Choroid plexus epithelial cell (primary cell): ENCODE data around the gene RPS18.

Source experiments
- DNase-seq: peaks from one replicate; pipeline ENCODE4 v3.0.0-alpha.2; 2010; ENCODE audit warnings: low read depth
- H3K4me3 ChIP-seq: 2 replicates; pipeline ENCODE4 v1.5.1; 2011; ENCODE audit warnings: low read depth, mild to moderate bottlenecking, control low read depth, low read length, moderate library complexity
- TF ChIP-seq, protein P1 (sequence below): conservative IDR thresholded peaks from 2 replicates; pipeline ENCODE4 v1.5.1; 2011; ENCODE audit warnings: low read depth, mild to moderate bottlenecking, control low read depth, inconsistent platforms, low read length, moderate library complexity

The RPS18 gene

DNA sequence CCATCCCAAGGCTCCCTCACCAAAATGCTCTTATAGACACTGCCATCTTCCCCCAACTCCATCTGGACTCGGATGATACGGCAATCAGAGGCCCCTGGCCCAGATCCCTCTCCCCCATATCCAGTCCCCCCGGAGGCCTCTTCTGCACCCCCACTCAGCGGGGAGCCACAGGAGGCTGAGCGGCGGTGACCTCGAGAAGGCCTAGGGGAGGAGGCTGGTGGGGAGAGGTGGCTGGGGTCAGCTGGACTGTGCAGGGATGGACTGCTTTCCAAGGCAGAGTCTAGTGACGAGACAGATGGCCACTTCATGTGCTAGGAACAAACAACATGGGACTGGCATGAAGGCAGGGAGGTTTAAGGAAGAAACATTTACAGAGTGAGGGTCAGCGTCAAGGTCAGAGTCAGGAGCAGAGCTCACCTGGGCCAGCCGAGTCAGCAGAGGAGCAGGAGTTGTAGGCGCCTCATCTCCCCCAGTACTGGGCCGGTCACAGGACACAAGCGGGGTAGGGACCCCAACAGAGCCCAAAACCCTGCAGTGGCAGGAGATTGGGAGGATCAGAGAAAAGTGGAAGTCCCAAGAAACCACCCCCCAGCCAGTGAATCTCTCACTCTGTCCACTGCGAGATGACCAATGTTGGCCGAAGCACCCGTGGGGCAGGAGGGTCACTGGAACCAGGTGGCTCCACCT is 21.3 kb downstream of the RPS18 start:
- no peak for DNase-seq
- no peak overlapping the region for H3K4me3 ChIP-seq
- TF ChIP-seq, protein P1, sequence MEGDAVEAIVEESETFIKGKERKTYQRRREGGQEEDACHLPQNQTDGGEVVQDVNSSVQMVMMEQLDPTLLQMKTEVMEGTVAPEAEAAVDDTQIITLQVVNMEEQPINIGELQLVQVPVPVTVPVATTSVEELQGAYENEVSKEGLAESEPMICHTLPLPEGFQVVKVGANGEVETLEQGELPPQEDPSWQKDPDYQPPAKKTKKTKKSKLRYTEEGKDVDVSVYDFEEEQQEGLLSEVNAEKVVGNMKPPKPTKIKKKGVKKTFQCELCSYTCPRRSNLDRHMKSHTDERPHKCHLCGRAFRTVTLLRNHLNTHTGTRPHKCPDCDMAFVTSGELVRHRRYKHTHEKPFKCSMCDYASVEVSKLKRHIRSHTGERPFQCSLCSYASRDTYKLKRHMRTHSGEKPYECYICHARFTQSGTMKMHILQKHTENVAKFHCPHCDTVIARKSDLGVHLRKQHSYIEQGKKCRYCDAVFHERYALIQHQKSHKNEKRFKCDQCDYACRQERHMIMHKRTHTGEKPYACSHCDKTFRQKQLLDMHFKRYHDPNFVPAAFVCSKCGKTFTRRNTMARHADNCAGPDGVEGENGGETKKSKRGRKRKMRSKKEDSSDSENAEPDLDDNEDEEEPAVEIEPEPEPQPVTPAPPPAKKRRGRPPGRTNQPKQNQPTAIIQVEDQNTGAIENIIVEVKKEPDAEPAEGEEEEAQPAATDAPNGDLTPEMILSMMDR, result no peak

DNA sequence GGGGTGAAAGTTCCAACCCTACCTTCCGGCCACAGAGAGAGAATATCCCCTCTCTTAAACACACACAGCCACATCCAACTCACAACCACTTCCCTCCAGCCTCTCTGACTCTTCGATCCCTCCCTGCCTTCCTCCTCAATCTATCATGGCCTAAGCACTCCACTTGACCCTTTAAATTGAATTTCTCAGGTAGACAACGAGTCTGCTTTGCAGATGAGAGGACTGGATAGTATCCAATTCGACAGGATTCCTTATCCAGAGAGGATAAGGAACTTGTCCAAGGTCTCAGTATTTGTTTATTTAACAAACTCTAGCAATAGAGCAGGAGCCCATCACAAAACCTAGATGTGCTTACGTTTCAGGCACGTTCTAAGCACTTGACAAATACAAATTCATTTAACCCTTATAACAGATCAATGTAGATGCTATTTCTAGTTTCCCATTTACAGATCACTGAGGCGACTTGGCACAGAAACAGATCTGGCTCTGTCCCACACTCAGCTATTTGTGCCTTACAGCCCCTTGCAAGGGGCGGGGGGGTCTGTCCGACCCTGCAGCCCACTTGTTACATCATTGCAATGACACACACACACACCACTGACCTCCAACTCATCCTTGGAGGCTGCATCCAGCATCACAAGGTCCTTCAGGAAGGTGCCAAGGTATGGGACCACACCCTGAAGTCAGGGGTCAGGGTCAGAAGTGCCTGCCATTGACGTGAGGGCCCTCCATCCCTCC is 22.4 kb downstream of the RPS18 start:
- no peak overlapping the region for H3K4me3 ChIP-seq
- DNase-seq, result no peak
- TF ChIP-seq, protein P1, result no peak

DNA sequence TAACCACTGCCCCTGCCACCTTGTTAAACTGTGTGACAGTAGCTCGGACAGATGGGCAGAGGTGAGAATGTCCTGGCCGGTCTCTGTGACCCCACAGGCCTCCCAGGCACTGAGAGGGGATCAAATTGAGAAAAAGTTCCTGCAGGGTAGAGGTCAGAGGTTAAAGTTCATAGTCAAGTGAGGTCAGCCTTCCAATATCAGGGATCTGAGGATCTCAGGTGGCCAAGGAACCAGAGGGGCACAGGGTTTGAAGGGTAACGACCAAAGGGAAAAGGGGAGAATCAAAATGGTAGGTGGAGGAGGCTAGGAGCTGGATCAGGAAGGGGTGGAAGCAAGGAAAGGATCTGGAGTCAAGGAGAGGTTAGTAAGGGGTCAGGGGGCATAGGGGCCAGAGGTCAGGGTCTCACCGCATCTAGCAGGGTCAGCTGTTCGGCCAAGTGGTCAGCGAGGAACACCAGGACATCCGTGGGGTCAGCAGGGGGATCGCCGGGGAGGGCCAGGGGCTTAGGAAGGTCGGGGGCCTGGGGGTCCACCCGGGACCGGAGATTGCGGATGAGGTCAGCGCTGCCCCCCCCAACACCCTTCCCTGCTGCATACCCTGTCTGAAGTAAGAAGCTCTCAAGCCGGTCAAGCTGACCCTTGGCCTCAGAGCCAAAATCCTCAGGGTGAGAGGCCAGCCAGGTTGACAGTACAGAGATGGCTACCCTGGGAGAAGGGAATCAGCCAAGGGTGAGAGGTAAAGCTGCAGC is 23.9 kb downstream of the RPS18 start:
- TF ChIP-seq, protein P1, result no peak
- no peak for DNase-seq
- no peak overlapping the region for H3K4me3 ChIP-seq

DNA sequence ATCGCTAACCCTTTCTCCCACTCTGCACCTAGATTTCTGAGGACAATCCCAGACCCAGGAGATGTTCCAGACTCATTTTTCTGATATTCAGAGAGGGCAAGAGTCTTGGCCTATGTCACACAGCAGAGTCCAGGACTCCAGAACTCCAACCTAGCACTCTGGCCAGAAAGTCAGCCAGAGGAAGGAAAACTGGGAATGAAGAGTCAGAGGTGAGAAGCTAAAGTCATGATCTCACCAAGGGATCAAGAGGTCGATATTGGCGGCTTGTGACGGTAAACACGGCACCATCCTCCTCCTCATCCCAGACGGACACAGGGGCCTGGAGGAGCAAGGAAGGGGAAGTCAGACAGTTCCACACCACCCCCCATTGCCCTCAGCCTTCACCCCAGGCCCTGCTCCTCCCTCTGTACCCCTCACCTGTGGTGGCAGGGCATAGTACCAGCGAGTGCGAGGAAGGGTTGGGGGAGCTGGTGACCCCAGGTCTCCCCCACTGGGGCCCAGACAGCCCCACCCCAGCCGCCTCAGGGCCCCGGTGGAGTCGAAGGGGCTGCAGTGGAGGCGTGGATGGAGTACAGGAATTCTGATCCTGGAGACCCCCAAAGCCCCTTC is 25.0 kb downstream of the RPS18 start:
- TF ChIP-seq, protein P1, result no peak
- peak overlapping the region; percentile 92 for H3K4me3 ChIP-seq
- DNase-seq, result no peak

DNA sequence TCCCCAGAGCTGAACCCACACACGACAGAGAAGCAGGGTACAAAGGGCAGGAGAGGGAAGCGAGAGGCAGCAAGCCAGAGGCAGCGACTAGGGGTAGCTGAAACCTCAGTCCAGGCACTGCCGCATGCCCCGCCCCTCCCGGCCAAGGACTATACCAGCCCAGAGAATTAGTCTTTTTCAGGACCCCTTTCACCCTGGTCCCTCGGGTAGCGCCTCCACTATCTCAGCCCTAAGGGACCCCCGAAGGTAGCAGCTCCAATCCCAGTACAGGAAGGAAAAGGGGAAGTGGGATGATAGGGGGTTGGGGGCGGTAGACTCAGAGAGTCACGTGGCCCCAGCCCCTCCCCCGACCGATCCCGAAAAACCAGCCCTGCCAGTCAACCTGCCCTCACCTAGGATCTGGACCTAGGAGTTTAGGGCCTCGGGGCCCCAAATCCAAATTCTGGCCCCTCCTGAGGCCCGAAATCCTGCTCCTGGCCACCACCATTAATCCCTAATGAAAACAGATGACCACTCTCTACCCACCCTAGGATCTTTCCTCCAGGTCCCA is 25.6 kb downstream of the RPS18 start:
- peak overlapping the region; percentile 92 for H3K4me3 ChIP-seq
- DNase-seq, result no peak
- TF ChIP-seq, protein P1, result no peak

DNA sequence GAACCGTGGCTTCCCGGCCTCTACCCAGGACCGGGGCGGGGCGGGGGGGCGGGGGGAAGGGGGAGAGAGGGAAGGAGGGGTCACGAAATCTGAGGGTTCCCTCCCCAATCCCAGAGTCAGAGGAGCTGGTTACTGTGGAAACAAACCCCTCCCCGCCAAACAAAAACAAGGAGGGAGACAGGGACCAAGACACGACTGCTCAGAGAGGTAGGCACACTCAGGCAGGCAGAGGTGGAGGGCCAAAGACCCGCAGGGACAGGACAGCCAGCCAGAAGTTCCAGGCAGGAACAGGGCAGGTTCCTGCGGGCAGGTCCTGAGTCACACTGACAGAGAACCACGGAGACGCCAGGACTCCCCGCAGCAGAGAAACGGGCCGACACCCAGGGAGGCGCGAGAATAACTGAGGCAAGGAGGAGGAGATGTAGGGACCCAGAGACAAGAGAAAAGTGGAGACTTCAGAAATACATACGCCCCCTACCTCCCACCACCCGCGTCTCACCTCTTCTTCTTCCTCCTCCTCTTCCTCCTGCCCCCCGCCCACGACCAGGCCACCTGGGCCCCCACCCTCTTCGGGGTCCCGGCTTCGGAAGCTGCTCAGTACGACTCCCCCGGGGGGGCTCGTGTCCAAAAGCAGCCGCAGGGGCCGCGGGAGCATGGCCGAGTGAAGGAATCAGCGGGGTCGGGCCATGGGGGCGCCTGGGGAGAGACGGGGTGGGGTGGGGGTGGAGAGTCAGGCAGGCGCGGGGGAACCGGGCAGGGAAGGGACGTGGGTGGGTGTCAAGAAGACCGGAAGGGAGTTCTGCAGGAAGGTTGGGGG is 26.3 kb downstream of the RPS18 start:
- TF ChIP-seq, protein P1, result peak; percentile 19
- peak overlapping the region; percentile 92 for H3K4me3 ChIP-seq
- DNase-seq, result peak; percentile 81
